Heart left ventricle (tissue), 13 donors: ENCODE data around the gene SUCLG1.

ENCODE experiments used
- CTCF ChIP-seq, 12 donors: fragments of 200-600 bp; sonication (generic) in 4 of 12; IDR thresholded peaks; one replicate each; pipeline versions ENCODE4 v1.5.0 to v1.8.0; 2018 to 2022; ENCODE audit warnings: antibody characterized with exemption in 12 of 12, mild to moderate bottlenecking in 5 of 12
- POLR2A ChIP-seq, 2 donors: fragments of 450-650 bp; IDR thresholded peaks; one replicate each; pipeline ENCODE4 v1.6.1; 2017; ENCODE audit warnings: antibody characterized with exemption in 2 of 2, mild to moderate bottlenecking in 2 of 2, moderate library complexity in 2 of 2
- donor health status: ischemic (EF 13 %, LVEDD 7.1; RV severe dilation, severe dysfunction).
- donor health status: DM: no; HTN: yes; CAD: no.
- donor health status: DM: no; HTN: no; CAD: no.
- donor health status: ischemic (EF 25% LVEDD 6.9; RV normal size, moderate dysfunction).
- donor health status: ischemic (EF 25% LVEDD 5.7; RV mildly dilated, moderate dysfunction).
- donor health status: ischemic (EF 35%, LVEDD 5.7; RV mildly dilated, moderate dysfunction).
- donor health status: nonischemic (EF 11% LVEDD 7.7; RV severe dilation, severe dysfunction).
- donor health status: DM: yes; HTN: yes; CAD: no.
- donor health status: PGD.
- donor health status: ischemic (EF 29% LVEDD 5.4; RV normal size, mild dysfunction).
- donor health status: nonischemic (EF 23%, LVEDD 6.1; RV moderate dilation, normal function).

GRCh38 chr2:84482603-84483002 lies 23.5 kb upstream of the SUCLG1 start:
- no peak for TF ChIP-seq POLR2A (IDR thresholded peaks at IDR 0.05)
- TF ChIP-seq CTCF (IDR thresholded peaks at IDR 0.05) = no peak
